H1 (cell line): ENCODE results near the gene MMS22L. TPM values are rescaled to one million over a fixed set of nuclear protein-coding genes. Genes with fewer than 3 reads are reported as not detected.

Experiments used
- CREB1 ChIP-seq: IDR thresholded peaks from 2 replicates; pipeline ENCODE4 v1.6.1; 2012; ENCODE audit warnings: inconsistent platforms
- FOSL1 ChIP-seq: IDR thresholded peaks from 2 replicates; pipeline ENCODE4 v1.6.1; 2011; ENCODE audit warnings: mild to moderate bottlenecking, low read depth, low read length, moderate library complexity; ENCODE audit not compliant: insufficient read depth
- JUND ChIP-seq: IDR thresholded peaks from 2 replicates; pipeline ENCODE4 v1.6.1; 2011; ENCODE audit warnings: mild to moderate bottlenecking, improper control_type of control experiment, low read length
- NRF1 ChIP-seq: IDR thresholded peaks from 2 replicates; pipeline ENCODE4 v1.6.1; 2011; ENCODE audit warnings: mild to moderate bottlenecking, low read depth, low read length, improper control_type of control experiment
- POLR2A ChIP-seq, 2 experiments: IDR thresholded peaks; 1 replicate in 1 of 2; 2 replicates in 1 of 2; pipeline ENCODE4 v1.6.1; 2011; ENCODE audit warnings: low read depth in 2 of 2, low read length in 2 of 2, mild to moderate bottlenecking in 2 of 2; ENCODE audit errors: control extremely low read depth in 1 of 2
- POLR2AphosphoS5 ChIP-seq: IDR thresholded peaks from 2 replicates; pipeline ENCODE4 v1.6.1; 2011; ENCODE audit warnings: low read depth, low read length
- RAD21 ChIP-seq, 2 experiments: IDR thresholded peaks in 1 of 2; conservative IDR thresholded peaks in 1 of 2; 2 replicates each; pipeline ENCODE4 v1.6.1; 2011; ENCODE audit warnings: low read depth in 2 of 2, low read length in 2 of 2, improper control_type of control experiment in 1 of 2, inconsistent platforms in 1 of 2, mild to moderate bottlenecking in 1 of 2, moderate library complexity in 1 of 2
- RBBP5 ChIP-seq: IDR thresholded peaks from 2 replicates; pipeline ENCODE4 v1.7.1; 2012; ENCODE audit warnings: low read depth, mild to moderate bottlenecking, inconsistent platforms, low read length, moderate library complexity, borderline replicate concordance
- SP2 ChIP-seq: IDR thresholded peaks from 2 replicates; pipeline ENCODE4 v1.6.1; 2012; ENCODE audit warnings: mild to moderate bottlenecking, low read length, inconsistent platforms
- TBP ChIP-seq: IDR thresholded peaks from 2 replicates; pipeline ENCODE4 v1.6.1; 2011; ENCODE audit warnings: low read depth, low read length, improper control_type of control experiment
- polyA plus RNA-seq, 7 experiments: library from polyadenylated mRNA; depleted of rRNA in 3 of 7; stranded (reverse) in 5 of 7; unstranded in 2 of 7; fragments of >200 nt in 5 of 7; fragments of 200-250 nt in 2 of 7; gene quantifications; 1 replicate in 5 of 7; 2 replicates in 1 of 7; 4 replicates in 1 of 7; pipeline versions ENCODE4 v1.2.1 to v1.2.3, GENCODE V29; 2011 to 2013; ENCODE audit warnings: missing spikeins in 2 of 7, mixed read lengths in 2 of 7
- total RNA-seq: library from RNA; stranded (reverse); fragmentation: NEBNext Ultra II Directional; extraction: Animal tissue kit (Norgen Biotek cat#: 25700); gene quantifications from 2 replicates; pipeline ENCODE4 v1.2.1, GENCODE V29; 2021

The MMS22L gene
- total and polyA plus RNA-seq, 2 of the 8 experiments (the other 6 are each of a cell fraction or from before 2014, with no cell fraction given), result 11.1 to 32.6 TPM

DNA sequence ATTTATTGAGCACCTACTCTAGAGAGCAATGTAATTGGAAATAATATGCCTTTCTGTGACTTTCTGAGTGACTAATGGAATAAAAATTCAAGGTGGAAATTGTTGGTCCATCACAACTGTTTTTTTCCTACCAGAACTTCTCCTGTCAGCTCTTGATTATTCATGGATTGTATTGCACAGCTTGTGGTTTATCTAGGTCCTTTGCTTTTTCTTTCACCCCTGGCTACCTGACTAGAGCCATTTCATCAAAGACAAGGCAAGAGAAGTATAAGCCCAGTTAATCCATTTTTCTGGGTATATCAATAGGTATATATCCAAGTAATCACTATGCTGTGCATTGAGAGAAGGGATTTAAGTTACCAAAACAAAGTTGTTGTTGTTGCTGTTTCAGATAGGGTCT is 168.4 kb downstream of the MMS22L start (continued):
- TF ChIP-seq FOSL1 (no peak), CREB1 (no peak), TBP (no peak), NRF1 (no peak), POLR2AphosphoS5 (no peak), JUND (no peak), POLR2A (IDR thresholded peaks at IDR 0.05; ENCODE audit: control extremely low read depth in 1 of 2, low read depth in 2 of 2, low read length in 2 of 2) (no peak), RAD21 (IDR thresholded peaks at IDR 0.05 in 1 of 2, conservative IDR thresholded peaks at IDR 0.05 in 1 of 2; ENCODE audit: low read depth in 2 of 2, low read length in 2 of 2) (no peak), RBBP5 (no peak), SP2 (no peak)
